Measurements from ENCODE around the gene OSBP2. TPM values are rescaled to one million over a fixed set of nuclear protein-coding genes. Genes with fewer than 3 reads are reported as not detected.

The OSBP2 gene
- polyA plus RNA-seq, 1 donor (not counting 4 experiments of a cell fraction or from before 2014, with no cell fraction given): 3.0 TPM

DNA sequence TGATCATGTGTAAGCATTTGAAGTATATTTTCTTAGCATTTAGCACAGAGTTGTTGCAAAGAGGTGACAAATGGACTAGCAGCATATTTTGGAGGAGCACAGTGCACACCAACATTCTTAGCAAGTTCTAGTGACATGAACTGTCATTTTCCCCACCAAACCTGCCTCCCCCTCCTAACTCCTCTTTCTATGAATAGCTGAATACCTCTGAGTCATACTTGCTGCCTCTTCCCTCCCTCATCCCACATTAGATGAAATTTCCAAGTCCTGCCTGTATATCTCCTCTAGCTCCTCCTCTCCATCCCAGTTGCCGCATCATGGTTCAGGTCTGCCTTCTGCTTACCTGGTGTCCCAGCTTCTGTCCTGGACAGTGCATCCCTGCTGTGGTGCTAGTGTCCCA is 7.2 kb downstream of the OSBP2 start:
- Histone ChIP-seq H4K20me1 (ENCODE audit: control insufficient read depth, extremely low read depth, insufficient read depth, low read length) (no peaks in the 10 kb centered on the region), H3K9me3 (ENCODE audit: control insufficient read depth, low read depth, low read length) (no peaks in the 10 kb centered on the region), H3K4me3 (ENCODE audit: control insufficient read depth in 2 of 3, extremely low read depth in 1 of 3, insufficient read depth in 2 of 3, low read depth in 1 of 3, low read length in 3 of 3) (no peak overlapping the region), H3K4me1 (ENCODE audit: control insufficient read depth, extremely low read depth, insufficient read depth, low read length) (no peaks in the 10 kb centered on the region), H3K27ac (ENCODE audit: control insufficient read depth, insufficient read depth, low read length) (no peak overlapping the region), H3K27me3 (ENCODE audit: control insufficient read depth, extremely low read depth, insufficient read depth, low read length) (no peaks in the 10 kb centered on the region), H3K36me3 (ENCODE audit: control insufficient read depth in 2 of 2, extremely low read depth in 1 of 2, insufficient read depth in 2 of 2, low read length in 2 of 2) (no peaks in the 10 kb centered on the region), H3K79me2 (ENCODE audit: control insufficient read depth, insufficient read depth, low read length) (no peaks in the 10 kb centered on the region), H3K9me1 (ENCODE audit: control insufficient read depth, extremely low read depth, insufficient read depth, low read length) (no peaks in the 10 kb centered on the region), H2AFZ (ENCODE audit: control insufficient read depth, low read length) (no peak overlapping the region), H3K9ac (ENCODE audit: control insufficient read depth, extremely low read depth, insufficient read depth, low read length) (no peak overlapping the region), H3K4me2 (ENCODE audit: control insufficient read depth, extremely low read depth, insufficient read depth, low read depth, low read length) (no peak overlapping the region)
- dilution Hi-C loops (cut with MboI; ENCODE audit: extremely low pct_ligation_motif_present, low sequenced_read_pairs): no loop called here
- FAIRE-seq (no peak), DNase-seq (ENCODE audit: low read depth, low spot score) (no peak)
- TF ChIP-seq, protein P1, sequence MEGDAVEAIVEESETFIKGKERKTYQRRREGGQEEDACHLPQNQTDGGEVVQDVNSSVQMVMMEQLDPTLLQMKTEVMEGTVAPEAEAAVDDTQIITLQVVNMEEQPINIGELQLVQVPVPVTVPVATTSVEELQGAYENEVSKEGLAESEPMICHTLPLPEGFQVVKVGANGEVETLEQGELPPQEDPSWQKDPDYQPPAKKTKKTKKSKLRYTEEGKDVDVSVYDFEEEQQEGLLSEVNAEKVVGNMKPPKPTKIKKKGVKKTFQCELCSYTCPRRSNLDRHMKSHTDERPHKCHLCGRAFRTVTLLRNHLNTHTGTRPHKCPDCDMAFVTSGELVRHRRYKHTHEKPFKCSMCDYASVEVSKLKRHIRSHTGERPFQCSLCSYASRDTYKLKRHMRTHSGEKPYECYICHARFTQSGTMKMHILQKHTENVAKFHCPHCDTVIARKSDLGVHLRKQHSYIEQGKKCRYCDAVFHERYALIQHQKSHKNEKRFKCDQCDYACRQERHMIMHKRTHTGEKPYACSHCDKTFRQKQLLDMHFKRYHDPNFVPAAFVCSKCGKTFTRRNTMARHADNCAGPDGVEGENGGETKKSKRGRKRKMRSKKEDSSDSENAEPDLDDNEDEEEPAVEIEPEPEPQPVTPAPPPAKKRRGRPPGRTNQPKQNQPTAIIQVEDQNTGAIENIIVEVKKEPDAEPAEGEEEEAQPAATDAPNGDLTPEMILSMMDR (optimal IDR thresholded peaks at IDR 0.05 in 1 of 3, IDR thresholded peaks at IDR 0.05 in 1 of 3, conservative IDR thresholded peaks at IDR 0.05 in 1 of 3; ENCODE audit: extremely low read depth in 1 of 3, insufficient read depth in 2 of 3, low read length in 3 of 3): no peak
- no peak for TF ChIP-seq EZH2 (IDR thresholded peaks at IDR 0.05; ENCODE audit: low read length)

DNA sequence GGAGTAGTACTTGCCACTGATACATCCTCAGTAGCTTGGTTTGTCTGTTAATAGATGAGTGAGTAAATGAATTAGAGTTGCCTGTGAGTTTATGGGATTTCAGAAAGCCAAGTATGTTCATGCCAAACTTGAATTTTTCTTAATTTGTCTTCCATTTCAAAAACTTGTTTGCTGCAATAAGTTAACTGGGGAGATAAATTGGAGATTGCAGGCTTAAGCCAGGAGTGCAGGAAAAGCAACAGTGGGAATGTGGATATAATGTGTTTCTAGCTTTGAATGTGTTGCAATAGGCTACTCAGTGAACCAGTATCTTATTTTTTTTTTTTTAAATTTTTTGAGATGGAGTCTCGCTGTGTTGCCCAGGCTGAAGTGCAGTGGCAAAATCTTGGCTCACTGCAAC is 8.2 kb downstream of the OSBP2 start:
- H3K9me3 ChIP-seq (ENCODE audit: control insufficient read depth, low read depth, low read length): no peaks in the 10 kb centered on the region
- H3K9ac ChIP-seq (ENCODE audit: control insufficient read depth, extremely low read depth, insufficient read depth, low read length): no peak overlapping the region
- H3K79me2 ChIP-seq (ENCODE audit: control insufficient read depth, insufficient read depth, low read length): no peaks in the 10 kb centered on the region
- no peaks in the 10 kb centered on the region for H3K9me1 ChIP-seq (ENCODE audit: control insufficient read depth, extremely low read depth, insufficient read depth, low read length)
- no peak overlapping the region for H3K27ac ChIP-seq (ENCODE audit: control insufficient read depth, insufficient read depth, low read length)
- DNase-seq (ENCODE audit: low read depth, low spot score): no peak
- H3K4me1 ChIP-seq (ENCODE audit: control insufficient read depth, extremely low read depth, insufficient read depth, low read length): no peaks in the 10 kb centered on the region
- no peak for TF ChIP-seq EZH2 (IDR thresholded peaks at IDR 0.05; ENCODE audit: low read length)
- TF ChIP-seq, protein P1 (optimal IDR thresholded peaks at IDR 0.05 in 1 of 3, IDR thresholded peaks at IDR 0.05 in 1 of 3, conservative IDR thresholded peaks at IDR 0.05 in 1 of 3; ENCODE audit: extremely low read depth in 1 of 3, insufficient read depth in 2 of 3, low read length in 3 of 3): no peak
- no peaks in the 10 kb centered on the region for H3K27me3 ChIP-seq (ENCODE audit: control insufficient read depth, extremely low read depth, insufficient read depth, low read length)
- H3K36me3 ChIP-seq (ENCODE audit: control insufficient read depth in 2 of 2, extremely low read depth in 1 of 2, insufficient read depth in 2 of 2, low read length in 2 of 2): no peaks in the 10 kb centered on the region
- H4K20me1 ChIP-seq (ENCODE audit: control insufficient read depth, extremely low read depth, insufficient read depth, low read length): no peaks in the 10 kb centered on the region
- dilution Hi-C loops (cut with MboI; ENCODE audit: extremely low pct_ligation_motif_present, low sequenced_read_pairs): no loop called here
- H3K4me3 ChIP-seq (ENCODE audit: control insufficient read depth in 2 of 3, extremely low read depth in 1 of 3, insufficient read depth in 2 of 3, low read depth in 1 of 3, low read length in 3 of 3): no peak overlapping the region
- no peak overlapping the region for H2AFZ ChIP-seq (ENCODE audit: control insufficient read depth, low read length)
- H3K4me2 ChIP-seq (ENCODE audit: control insufficient read depth, extremely low read depth, insufficient read depth, low read depth, low read length): no peak overlapping the region
- no peak for FAIRE-seq

Data from keratinocyte (primary cell).